Measurements from ENCODE around the gene KY. TPM values are rescaled to one million over a fixed set of nuclear protein-coding genes. Genes with fewer than 3 reads are reported as not detected.

KY gene
- polyA plus RNA-seq, 3 donors: 1.4 to 2.0 (median 1.6) TPM

DNA sequence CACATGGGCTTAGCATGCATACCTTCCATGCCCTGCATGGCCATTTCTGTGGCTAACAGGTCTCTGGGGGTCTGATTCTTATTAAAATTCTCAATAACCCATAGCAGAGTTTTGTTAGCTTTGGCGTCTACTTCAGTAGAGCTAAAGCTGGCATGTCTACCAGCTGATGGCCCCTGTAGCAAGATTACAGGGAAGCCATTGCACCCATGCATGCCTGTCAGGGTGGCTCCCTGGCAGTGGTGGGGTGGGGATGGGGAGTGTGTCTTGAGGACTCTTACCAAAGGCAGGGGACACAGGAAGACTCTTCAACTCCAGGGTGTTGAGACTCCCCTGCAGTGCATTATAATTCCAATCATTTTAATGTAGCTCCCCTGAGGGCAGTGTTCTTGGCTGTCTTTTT lies 4.7 kb downstream of the KY start:
- DNase-seq: no peak

DNA sequence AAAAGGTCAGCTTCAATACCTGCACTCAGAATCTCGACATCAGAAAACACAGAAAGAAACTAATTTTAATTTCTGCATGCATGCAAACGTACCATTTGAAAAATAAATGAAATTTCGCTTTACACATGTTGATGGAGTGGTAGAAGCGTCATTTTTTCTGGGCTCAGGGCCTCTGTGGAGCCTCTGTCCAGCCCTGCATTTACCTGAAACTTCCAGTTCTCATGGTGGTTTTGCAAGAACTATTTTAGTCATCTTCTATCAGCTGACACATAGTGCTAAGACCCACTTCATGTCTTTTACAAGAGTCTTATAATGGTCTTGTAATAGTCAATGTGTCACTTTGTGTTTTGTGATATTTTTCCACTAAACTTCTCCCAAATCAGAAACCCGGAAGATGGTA lies 5.3 kb downstream of the KY start:
- no peak for DNase-seq

DNA sequence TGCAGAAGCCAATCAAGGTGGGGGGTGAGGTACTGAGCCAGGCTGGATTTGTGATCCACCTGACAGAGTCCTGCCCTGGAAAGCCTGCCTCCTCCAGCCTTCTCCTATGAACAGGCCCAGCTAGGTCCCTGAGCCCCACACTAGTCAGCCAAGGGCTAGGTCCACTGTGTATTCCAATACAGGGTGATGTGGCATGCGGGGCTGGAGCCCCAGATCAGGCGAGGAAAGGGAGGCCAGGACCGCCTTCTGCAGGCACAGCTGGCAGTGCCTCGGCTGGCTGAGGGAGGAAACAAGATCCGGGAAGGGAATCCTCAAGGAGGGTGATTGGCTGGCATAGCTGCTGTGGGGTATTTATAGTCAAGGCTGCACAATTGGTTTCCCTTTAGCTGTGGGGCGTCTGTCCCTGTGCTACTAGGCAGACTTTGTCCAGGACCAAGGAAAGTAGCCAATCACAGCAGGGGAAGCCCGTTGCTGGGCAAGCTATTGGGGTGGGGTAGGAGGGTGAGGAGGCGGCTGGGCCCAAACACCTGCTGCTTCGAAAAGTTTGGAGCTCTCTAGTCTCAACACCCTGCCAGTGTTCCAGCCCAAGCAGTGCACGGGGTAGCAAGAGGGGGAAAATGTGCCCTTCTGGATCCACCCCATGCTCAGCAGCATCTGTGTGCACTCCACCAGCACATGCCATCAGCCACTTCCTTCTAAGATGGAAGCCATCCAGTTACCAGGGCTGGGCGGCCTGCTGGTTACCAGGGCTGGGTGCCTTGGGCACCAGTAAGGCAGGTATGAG lies 5.9 kb downstream of the KY start:
- no peak for DNase-seq

DNA sequence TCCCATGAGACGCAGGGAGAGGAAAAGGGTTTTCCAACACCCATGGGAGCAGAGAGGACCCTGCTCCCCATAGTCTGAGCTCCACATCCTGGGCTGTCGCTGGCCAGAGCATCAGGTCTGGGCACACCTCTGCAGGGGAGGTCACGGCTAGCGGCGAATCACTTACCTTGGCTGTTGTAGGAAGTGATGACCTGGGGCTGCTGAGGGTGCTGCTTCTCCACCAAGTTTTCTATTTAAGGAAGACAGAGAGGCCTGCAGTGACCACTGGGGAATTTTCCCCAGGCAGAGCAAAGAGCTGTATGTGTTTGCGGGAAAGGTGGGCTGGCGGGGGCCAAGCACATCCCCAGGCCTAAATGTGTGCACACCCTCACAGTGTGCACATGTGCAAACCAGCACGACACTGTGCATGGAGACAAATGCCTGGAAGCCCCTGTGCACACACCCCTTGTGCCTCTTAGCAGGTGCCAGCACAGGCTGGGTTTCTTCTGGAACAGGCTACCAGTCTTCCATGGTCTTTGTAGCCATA lies 7.6 kb downstream of the KY start:
- no peak for DNase-seq

DNA sequence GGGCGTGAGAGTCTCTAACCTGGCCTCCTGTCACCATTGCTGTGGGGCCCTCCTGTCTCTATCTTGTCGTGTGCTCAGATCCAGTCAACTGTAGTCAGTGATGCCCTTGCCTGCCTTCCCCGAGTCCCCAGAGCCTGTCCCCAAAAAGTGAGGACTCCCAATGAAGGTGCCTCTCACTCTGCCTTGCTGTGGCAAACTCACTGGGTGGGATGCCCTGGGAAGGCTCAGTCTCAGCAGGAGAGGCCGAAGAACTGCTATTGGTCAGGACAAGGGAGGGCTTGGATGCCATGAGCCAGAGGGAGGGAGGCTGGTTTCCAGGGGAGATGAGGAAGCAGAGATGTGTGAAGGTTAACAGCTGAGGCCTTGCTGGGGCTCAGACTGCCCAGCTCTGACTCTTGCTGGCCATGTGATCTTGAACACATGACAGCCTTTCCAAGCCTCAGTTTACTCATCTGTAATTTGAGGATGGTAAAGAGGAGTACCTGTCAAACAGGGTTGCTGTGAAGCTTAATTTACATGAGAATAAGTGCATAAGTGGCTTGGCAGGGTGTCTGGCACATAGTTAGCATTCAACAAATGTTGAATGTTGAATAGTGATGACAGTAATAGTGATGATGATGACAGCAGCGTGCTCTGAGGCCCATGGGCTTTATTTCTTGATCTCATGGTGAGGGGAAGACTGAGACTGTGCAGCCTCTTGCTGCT lies 8.2 kb downstream of the KY start:
- no peak for DNase-seq

DNA sequence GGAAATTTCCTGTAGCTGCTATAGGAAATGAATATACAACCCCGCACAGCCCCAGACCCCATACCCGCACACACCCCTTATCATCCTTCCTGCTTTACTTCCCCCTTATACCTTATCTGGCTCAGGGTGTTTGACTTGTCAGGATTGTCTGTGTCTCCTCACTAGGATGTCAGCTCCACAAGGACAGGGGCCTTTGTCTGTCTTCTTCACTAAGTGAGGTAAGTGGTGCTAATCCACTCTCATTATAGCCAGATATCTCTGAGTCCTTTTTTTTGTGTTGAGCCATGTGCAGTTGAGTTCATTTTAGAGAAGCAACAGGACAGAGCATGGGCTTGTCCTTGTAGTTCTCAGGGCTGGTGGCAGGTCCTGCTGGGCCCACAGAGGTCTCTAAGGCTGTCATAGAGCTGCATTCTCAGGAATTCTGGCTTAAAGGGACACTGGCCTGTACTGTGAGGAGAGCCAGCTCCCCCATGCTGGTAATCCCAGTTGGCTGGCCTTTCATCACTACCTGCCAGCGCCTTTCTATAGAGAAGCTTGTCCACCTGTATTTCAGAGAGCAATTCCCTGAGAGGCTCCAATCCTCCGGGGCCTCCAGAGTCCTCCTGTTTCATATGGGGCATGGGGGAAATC lies 9.0 kb downstream of the KY start:
- no peak for DNase-seq

DNA sequence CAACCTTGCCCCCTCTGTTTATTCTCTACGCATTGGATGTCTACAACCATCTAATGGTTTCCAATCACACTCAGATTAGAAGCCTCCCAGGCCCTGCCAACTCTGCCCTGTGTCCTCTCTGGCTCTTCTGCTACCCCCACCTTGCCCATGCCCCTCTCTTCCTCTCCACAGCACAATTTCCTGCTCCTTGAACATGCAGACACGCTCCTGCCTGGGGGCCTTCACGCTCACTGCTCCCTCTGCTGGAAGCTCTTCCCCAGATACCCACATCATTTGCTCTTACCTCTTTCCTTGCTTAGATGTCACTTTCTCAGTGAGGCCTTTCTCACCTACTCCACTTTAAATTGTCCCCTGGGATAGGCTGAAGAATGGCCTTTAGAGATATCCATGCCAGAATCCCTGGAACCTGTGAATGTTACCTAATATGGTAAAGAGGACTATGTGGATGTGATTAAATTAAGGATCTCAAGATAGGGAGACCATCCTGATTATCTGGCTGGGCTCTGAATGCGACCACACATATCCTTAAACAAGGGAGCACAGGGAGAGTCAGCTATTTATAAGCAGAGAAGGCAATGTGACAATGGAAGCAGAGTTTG lies 9.9 kb downstream of the KY start:
- no peak for DNase-seq

DNA sequence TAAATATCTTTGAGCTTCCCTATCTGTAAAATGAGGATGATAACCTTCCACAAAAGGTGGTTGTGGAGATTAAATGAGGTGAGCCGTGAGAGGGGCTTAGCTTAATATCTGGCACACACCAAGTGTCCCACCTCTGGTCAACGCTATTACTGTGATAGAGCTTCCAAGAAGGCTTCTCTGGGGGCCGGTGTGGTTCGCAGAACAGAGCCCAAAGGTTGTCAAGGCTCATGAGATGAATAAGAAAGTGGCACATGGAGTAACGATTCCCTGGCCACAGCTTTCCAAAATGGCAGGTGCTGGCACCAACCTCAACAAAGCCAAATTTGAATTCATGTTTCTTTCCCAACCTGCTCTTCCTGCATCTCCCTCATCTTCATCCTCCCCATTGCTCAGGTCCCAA lies 10.4 kb downstream of the KY start:
- no peak for DNase-seq

DNA sequence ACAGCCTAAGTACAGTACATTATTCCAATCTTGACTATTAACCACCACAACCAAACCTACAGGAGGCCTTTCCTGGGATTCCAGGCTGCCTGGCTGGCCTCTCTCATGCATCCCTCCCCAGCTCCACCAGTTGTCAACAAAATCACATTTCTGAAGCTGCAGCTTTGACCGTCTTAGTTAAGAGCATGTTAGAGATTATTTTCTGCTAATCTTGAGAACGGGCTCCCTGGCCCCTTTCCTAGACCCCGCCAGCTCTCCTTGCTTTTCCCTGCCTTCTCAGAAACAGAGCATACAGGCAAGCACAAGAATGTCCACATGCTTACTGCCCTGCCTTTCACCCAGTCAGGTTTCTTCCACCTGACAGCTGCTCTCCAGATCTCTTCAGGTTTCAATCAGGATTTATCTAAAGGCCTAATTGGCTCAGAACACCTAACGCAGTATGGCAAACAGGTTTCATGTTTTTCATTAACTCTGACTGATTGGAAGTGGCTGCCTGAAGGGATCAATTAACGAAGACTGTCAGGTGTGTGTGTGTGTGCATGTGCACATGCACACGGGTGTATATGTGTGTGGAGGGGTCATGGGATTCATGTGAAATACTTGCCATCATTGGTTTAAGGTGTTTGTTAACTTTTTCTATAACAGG lies 12.3 kb downstream of the KY start:
- no peak for DNase-seq

DNA sequence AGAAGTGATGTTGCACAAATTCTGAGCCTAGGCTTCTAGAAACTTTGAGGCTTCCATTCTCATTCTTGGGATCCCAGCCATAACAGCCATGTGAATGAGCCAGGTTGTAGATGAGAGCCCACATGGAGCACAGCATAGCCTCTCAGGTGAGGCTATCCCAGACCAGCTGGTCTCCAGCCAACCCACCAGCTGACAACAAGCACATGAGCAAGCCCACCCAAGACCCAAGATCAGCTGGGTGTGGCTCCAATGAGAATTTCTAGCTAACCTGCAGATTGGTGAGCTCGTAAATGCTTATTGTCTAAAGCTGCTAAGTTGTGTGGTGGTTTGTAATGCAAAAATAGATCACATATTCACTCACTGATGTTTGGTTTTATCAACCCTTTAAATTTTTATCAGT lies 14.4 kb downstream of the KY start:
- DNase-seq: no peak

DNA sequence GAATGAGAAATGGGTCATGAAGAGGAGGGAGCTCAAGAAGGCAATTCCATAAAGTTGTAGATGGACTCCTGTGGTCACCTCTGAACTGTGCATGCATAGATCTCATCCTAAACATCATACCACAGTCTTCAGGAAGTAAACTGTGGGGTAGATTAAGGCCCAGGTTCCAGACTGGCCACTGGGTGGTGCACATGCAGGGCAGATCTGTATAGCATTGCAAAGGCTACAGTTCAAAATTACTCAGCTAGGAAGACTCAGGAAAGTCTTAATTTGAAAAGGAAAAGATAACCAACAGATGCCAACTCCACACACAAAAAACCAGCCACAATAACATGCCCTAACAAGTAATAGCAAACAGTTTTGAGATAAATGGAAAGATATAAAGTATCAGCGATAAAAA lies 20.3 kb downstream of the KY start:
- no peak for DNase-seq

DNA sequence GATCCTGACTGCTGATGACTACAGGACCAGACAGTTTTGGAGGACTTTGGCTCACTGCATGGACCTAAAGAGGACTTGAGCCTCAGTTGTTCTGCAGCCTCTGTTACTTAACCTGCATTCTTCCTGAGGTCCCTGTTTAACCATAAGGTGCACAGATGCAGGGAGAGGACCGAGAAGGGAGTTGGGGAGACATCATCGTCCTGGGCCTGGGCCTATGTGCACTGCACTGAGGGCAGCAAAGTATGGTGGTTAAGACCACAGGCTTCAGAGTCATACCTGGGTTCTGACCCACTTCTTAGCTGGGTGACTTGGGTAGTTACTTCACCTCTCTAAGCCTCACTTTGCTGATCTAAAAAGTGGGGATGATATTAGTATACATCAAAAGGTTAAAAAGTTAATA lies 21.9 kb downstream of the KY start:
- DNase-seq: no peak

DNA sequence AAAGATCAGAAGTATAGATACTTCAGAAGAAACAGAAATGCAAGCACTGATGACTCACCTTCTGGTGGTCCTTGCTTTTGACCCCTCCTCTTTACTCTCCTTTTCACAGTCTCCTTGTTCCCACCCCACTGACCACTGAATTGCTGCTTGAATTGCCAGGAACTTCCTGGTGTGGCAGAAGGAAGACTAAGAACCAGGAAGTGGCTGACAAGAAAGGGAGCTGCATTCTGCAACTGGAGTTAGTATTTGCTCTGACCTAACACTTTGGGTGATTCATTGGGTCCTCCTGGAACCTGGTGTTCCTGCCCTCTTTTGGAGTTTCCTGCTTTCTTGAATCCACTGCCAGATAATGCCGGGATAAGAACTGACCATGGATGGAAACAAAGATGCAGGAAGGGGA lies 23.0 kb downstream of the KY start:
- no peak for DNase-seq

DNA sequence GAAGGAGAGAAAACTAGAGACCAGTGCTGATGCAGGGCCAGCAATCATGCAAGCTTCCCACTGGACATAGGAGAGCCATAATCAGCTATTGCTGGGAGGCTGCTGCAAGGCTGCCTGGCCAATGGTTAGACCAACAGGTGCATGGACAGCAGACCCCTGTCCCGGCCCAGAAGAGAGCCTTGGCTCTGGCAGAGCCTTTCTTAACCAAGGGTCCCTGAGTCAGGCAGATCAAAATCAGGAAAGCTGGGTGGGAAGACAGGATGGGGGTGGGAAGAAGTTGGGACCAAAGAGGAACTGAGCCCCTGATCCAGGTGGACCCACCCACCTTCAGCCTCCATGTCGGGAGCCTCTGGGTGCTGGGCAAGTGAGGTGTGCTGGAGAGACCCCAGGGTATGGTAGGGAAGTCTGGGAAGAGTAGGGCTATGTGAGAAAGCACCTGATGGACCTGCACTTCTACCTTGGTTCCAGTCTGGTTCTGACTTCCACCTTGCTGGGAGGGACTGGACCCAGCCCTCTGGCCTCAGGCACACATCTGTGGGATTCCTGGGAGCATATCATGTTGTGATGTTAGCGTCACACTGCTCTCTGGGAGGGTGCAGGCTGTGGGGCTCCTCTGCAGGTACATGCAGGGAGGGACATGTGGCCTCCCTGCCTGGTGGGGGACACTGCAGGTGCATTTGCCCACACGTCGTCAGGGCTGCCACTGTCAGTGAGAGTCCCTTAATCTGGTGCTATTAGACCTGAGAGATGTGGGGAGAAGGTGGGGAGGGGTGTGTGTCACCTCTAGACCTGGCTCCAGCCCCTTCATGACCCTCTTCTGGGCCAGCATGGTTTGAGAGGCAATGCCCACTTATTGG lies 24.7 kb downstream of the KY start:
- DNase-seq: no peak

DNA sequence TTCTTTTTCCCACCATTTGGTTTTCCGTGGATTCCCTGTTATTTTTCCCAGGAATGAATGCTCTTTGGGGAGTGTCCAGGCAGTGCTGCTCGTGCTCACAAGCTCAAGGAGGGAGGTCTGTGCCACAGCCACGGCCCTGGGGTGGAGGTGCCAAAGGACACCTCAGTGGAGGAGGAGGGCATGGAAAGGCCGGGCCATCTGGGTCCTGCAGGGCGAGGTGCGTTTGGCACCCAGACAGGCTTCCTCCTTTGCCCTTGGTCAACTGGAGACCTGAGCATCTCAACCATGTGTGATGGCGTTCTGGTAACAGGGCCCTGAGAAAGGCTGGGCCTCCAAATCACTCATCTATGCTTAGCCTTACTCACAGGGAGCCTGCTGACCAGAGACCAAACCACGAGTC lies 25.4 kb downstream of the KY start:
- DNase-seq: no peak

DNA sequence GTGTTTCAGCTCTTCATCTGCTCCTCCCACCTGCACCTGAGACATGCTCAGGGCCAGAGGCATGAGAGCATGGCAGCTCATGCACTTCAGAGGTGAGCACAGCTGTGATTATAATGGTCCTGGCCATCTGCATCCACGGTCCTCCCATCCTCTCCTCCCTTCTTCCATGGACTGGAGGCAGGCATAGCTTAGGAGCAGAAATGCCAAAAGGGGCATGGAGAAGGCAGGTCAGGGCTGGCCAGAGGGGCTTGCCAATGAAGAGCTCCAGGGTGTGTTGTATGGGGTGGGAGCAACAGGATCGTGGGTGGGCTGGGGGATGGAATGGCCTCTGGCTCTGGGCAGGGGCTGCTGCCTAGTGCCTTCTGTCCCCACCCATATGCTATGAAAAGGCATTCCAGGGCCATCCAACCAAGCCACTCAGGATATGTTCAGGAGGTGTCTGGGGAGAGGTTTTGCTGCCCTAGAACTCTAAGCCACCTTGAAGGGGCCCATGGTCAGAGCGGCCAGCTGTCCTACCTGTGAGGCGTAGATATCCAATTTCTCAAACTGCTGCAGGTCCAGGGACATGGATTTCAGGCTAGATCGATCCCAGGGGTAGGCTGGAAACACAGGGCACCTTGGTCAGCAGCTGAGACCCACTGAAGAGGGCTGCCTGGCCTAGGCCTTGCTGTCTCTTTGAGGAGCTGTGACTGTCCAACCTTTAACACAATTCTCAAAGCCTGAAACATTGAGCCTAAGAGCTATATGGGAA lies 26.1 kb downstream of the KY start:
- no peak for DNase-seq

DNA sequence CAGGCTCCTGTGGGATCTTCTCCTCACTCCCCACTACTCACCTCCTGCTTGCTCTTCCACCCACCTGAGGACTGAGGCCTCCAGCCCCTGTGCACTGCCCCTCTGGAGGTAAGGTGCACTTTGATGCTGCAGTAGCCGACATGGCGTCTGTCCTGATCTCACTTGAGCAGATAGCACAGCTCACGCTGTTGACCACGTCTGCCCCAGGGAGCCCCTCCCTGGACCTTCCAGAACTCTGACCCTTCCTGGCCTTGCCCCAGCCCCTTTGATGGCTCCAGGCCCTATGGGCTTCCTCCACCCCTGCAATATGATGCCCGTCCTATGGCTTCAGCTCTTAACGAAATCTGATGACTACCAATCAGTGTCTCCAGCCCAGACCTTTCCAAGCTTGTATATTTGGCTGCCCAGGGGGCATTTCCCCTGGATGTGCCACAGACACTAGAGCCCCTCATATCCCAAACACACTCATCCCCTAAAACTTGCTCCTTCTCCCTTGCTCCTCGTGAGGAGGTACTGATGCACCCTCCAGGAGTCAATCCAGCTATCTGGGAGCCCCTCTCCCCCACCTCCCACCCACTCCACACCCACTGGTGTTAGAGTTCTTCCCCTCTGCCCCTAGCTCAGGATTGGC lies 27.1 kb downstream of the KY start:
- DNase-seq: no peak

DNA sequence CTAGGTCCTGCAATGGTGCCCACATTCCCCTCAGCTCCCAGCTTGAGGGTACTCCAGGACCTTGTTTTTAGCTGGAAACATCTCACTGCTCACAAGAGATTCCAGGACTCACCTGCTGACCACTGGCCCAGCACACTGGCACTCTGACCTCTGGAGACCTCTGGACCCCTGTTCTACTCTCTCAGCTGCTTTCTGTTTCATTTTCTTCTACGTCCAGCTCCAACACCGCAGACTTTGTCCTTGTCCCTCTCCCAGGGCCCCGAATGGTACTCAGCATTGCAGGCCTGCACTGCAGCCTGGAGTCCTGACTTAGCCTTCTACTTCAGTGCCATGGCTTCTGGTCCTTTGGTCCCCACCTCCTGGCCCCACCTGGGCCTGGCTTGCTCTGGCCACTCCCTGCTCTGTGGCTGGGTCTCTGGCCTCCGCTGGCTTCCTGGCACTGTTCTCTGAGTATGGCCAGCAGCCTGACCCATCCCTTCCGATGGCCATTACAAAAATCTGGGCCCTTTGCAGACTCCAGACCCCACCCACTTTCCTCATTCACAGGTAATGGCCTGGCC lies 27.9 kb downstream of the KY start:
- DNase-seq: no peak

DNA sequence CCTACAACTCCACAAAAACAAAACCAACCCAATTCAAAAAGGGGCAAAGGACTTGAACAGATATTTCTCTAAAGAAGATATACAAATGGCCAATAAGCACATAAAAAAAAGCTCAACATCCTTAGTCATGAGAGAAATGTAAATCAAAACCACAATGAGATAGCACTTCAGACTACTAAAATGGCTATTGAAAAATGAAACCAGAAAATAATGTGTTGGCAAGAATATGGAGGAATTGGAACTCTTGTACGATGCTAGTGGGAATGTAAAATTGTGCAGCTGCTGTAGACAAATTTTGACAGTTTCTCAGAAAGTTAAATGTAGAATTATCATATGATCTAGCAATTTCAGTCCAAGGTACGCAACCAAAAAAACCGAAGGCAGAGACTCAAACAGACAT lies 29.0 kb downstream of the KY start:
- DNase-seq: no peak
